NCI-H524 (cell line): ENCODE results near the gene HDGF.

Source experiments
- DNase-seq, 2 experiments: peaks; one replicate each; lab custom pipeline; 2025; lab: John Stamatoyannopoulos, UW

Gene HDGF

GRCh38 chr1:156725683-156726280 lies 25.7 kb downstream of the HDGF start:
- DNase-seq: peak; percentile 53 to 82

- no peak for DNase-seq
Measured at GRCh38 chr1:156721535-156721934, 29.9 kb downstream of the HDGF start.

- DNase-seq: no peak
Measured at GRCh38 chr1:156721131-156721530, 30.3 kb downstream of the HDGF start.

- DNase-seq: peak in 1 of 2 experiments; percentile 40
Measured at GRCh38 chr1:156717351-156717750, 34.1 kb downstream of the HDGF start.

- DNase-seq: no peak
Measured at GRCh38 chr1:156714830-156715229, 36.6 kb downstream of the HDGF start.

GRCh38 chr1:156712626-156713025 lies 38.8 kb downstream of the HDGF start:
- DNase-seq: no peak

GRCh38 chr1:156711011-156711817 lies 40.3 kb downstream of the HDGF start:
- no peak for DNase-seq

GRCh38 chr1:156709757-156710489 lies 41.6 kb downstream of the HDGF start:
- DNase-seq: peak; percentile 28 to 77

- DNase-seq: no peak
Measured at GRCh38 chr1:156709031-156709430, 42.4 kb downstream of the HDGF start.

- DNase-seq: no peak
Measured at GRCh38 chr1:156708218-156708661, 43.2 kb downstream of the HDGF start.

GRCh38 chr1:156707417-156708217 lies 43.9 kb downstream of the HDGF start:
- peak; percentile 14 to 20 for DNase-seq

- DNase-seq: peak; percentile 67 to 79
Measured at GRCh38 chr1:156706657-156707416, 44.6 kb downstream of the HDGF start.

GRCh38 chr1:156705918-156706656 lies 45.4 kb downstream of the HDGF start:
- peak; percentile 82 to 86 for DNase-seq

- DNase-seq: peak; percentile 77 to 82
Measured at GRCh38 chr1:156705321-156705917, 46.1 kb downstream of the HDGF start, which contains the start of gene CRABP2. Gene CRABP2 (minus strand): TSS chr1:156705583. CDS start chr1:156705446, 137 bp downstream.

GRCh38 chr1:156704930-156705320 lies 46.5 kb downstream of the HDGF start:
- DNase-seq: no peak

GRCh38 chr1:156704166-156704711 lies 47.2 kb downstream of the HDGF start:
- DNase-seq: no peak

GRCh38 chr1:156703741-156704140 lies 47.7 kb downstream of the HDGF start:
- peak; percentile 14 to 58 for DNase-seq

- no peak for DNase-seq
Measured at GRCh38 chr1:156703336-156703735, 48.1 kb downstream of the HDGF start.

- DNase-seq: no peak
Measured at GRCh38 chr1:156700736-156701531, 50.5 kb downstream of the HDGF start.
